C4-2B (cell line): ENCODE results near the gene KIF4B.
"Not testable (repeated sequence)": the region's sequence is repeated elsewhere in the genome, so short reads cannot be mapped to it uniquely, and the experiment has no call there.

Experiments used
- CTCF ChIP-seq: fragments of 450-650 bp; conservative IDR thresholded peaks from 2 replicates; pipeline ENCODE4 v1.5.1; 2017; ENCODE audit warnings: mild to moderate bottlenecking
- ZFX ChIP-seq: fragments of 450-650 bp; IDR thresholded peaks from 2 replicates; pipeline ENCODE4 v1.6.1; 2017

- not testable (repeated sequence) for TF ChIP-seq CTCF, ZFX
These were observed 20.7 kb downstream of the KIF4B start for GRCh38 chr5:155034145-155034744.
